Activated naive CD8-positive, alpha-beta T cell treated with anti-CD3 and anti-CD28 coated beads, Interleukin-2, amount 10 ng/mL, durations not matched to agents 7 days and 5 days (primary cell): ENCODE measurements around the gene TBRG4. TPM values are rescaled to one million over a fixed set of nuclear protein-coding genes. Genes with fewer than 3 reads are reported as not detected.

Experiments used
- ATAC-seq: fragments of 150-1000 bp; cut with Tn5 transposase; one replicate; pipeline ENCODE4 v1.10.0; 2021; ENCODE audit warnings: low read depth, moderate library complexity
- POLR2A ChIA-PET: fragments of 350-600 bp; sonication (Branson Sonifier 250); formaldehyde crosslinking; loops from one replicate; lab custom pipeline; 2021; ENCODE audit warnings: antibody characterized with exemption; lab: Charles Lee
- DNase-seq: peaks from one replicate; pipeline ENCODE4 v3.0.0; 2021
- H3K27ac Mint-ChIP-seq: one replicate; pipeline ENCODE4 v1.8.0; 2022; ENCODE audit warnings: mild to moderate bottlenecking, mixed read lengths
- H3K27me3 Mint-ChIP-seq: one replicate; pipeline ENCODE4 v1.8.0; 2022; ENCODE audit warnings: mild to moderate bottlenecking, moderate library complexity, mixed read lengths
- H3K36me3 Mint-ChIP-seq: one replicate; pipeline ENCODE4 v1.8.0; 2021; ENCODE audit warnings: mild to moderate bottlenecking, mixed read lengths
- H3K4me1 Mint-ChIP-seq: one replicate; pipeline ENCODE4 v1.8.0; 2021; ENCODE audit warnings: mixed read lengths
- H3K4me3 Mint-ChIP-seq: one replicate; pipeline ENCODE4 v1.8.0; 2022; ENCODE audit warnings: mild to moderate bottlenecking, moderate library complexity, mixed read lengths
- H3K9me3 Mint-ChIP-seq: one replicate; pipeline ENCODE4 v1.8.0; 2021; ENCODE audit warnings: mixed read lengths
- total RNA-seq, 2 experiments: library from RNA; stranded (reverse); gene quantifications; one replicate each; pipeline ENCODE4 v1.2.3, GENCODE V29; 2021

Gene TBRG4
- total RNA-seq, 2 experiments from 2014 or later = 123 to 127 TPM

DNA sequence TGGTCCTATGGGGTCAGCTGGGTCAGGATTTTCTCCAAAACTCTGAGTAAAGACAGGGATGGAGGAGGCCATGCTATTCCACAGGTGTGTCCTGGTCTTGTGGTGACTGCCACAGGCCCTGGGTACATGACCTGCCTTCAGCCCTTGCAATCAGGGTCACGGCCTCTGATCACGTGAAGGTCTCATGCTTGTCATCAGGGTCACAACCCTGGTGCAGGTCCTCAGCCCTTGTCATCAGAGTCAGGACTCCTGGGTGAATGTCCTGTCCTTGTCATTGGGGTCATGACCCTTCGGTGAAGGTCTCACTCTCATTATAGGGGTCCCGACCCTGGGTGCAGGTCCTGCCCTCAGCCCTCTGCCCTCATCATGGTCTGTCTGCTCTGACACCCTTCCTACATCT is 21.9 kb upstream of the TBRG4 start:
- H3K9me3 Mint-ChIP-seq = no peaks in the 10 kb centered on the region
- peaks cover 5% of the 10 kb centered on the region for H3K4me1 Mint-ChIP-seq
- no peak for ATAC-seq
- no peak overlapping the region for H3K27ac Mint-ChIP-seq
- DNase-seq = no peak
- POLR2A ChIA-PET = interaction anchor here (0.9 to 1.4 kb wide), 3 partner anchors 9 to 160 kb away, joined by 3 read pairs; partner anchors contain the start of gene TBRG4
- H3K27me3 Mint-ChIP-seq = peaks cover 7% of the 10 kb centered on the region
- H3K36me3 Mint-ChIP-seq = no peaks in the 10 kb centered on the region
- H3K4me3 Mint-ChIP-seq = no peak overlapping the region

DNA sequence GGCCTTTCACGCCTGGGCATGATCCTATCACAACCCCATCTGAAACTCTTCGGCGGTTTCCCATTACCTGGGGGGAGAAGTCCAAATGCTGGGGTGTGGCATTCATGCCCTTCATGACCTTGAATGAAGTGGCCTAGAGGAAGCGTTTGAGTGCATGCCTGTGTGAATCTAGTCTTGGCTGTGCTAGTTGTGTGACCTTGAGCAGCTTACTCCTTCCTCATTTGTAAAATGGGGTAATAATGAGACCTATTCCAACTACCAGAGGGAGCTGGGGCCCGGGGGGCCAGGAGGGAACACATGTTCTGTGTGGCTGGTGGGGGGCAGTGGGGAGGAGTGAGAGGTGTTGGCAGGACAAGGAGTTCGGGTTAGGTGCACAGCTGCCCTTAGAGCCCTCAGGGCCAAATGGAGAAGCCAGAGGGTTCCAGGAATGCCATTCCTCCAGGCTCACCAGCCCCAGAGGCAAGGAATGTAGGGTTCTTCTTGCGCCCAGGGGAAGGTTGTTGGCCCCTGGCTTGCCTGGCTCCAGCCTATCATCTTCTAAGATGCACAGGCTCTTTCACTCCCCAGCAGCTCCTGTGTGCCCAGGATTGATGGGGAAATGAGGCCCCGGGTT is 21.3 kb upstream of the TBRG4 start:
- POLR2A ChIA-PET = interaction anchor here (1.4 kb wide), 1 partner anchor 21 kb away, joined by 3 read pairs; the partner anchor contains the start of gene TBRG4
- H3K27ac Mint-ChIP-seq = no peak overlapping the region
- no peaks in the 10 kb centered on the region for H3K36me3 Mint-ChIP-seq

DNA sequence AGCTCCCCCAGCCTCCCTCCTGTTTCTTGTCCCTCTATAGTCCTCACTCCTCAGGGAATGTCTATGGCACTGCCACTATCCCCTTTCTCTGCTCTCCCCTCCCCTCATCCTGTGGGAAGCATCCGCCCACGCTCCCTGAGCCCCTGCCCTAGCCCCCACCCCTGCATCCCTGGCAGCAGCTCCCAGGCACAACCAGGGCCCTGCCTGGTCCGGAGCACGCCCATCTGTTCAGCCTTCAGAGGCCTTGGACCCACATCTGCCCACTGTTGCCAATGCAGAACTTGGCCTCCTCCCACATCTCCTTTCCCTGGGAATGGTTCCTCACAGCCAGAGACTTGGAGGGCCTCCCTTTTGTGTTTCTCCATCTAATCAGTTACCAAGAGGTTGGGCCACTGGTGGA is 20.4 kb upstream of the TBRG4 start:
- Mint-ChIP-seq H3K36me3 (no peaks in the 10 kb centered on the region), H3K9me3 (no peaks in the 10 kb centered on the region), H3K4me3 (no peak overlapping the region), H3K27me3 (no peaks in the 10 kb centered on the region), H3K27ac (peak overlapping the region; percentile 53), H3K4me1 (peaks cover 5% of the 10 kb centered on the region)
- ATAC-seq (no peak), DNase-seq (no peak)
- POLR2A ChIA-PET = interaction anchor here (1.4 kb wide), 1 partner anchor 20 kb away, joined by 3 read pairs; the partner anchor contains the start of gene TBRG4

More for the DNA sequence above, 21.3 kb upstream of the TBRG4 start:
- Mint-ChIP-seq H3K27me3 (peaks cover 2% of the 10 kb centered on the region), H3K9me3 (no peaks in the 10 kb centered on the region), H3K4me1 (peaks cover 5% of the 10 kb centered on the region), H3K4me3 (no peak overlapping the region)
- DNase-seq = no peak
- ATAC-seq = no peak

DNA sequence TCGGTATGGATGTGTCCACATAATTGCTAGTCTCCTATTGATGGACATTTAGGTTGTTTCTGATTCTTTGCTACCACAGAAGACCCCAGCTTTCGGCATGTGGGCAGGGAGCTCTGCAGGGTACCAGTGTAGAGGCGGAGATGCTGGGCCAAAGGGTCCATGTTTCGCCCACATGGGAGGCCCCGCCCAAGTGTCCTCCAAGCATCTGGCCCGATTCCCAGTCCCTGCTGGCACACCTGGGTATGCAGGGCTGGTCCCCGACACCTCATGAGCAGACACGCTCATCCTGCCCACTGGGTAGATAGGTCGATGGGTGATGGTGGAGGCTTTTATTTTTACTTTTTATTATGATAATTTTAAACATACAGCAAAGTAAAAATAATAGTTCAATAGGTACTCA is 19.4 kb upstream of the TBRG4 start:
- POLR2A ChIA-PET = interaction anchor here (1.1 kb wide), 1 partner anchor 20 kb away, joined by 3 read pairs; the partner anchor contains the start of gene TBRG4
- H3K9me3 Mint-ChIP-seq = no peaks in the 10 kb centered on the region
- no peak overlapping the region for H3K27ac Mint-ChIP-seq
- H3K4me1 Mint-ChIP-seq = peaks cover 3% of the 10 kb centered on the region
- no peaks in the 10 kb centered on the region for H3K36me3 Mint-ChIP-seq
- ATAC-seq (no peak), DNase-seq (no peak)
- no peak overlapping the region for H3K4me3 Mint-ChIP-seq
- H3K27me3 Mint-ChIP-seq = no peaks in the 10 kb centered on the region

- no peak for ATAC-seq
- no peak for DNase-seq
- no peaks in the 10 kb centered on the region for H3K36me3 Mint-ChIP-seq
- no peak overlapping the region for H3K4me3 Mint-ChIP-seq
- H3K9me3 Mint-ChIP-seq = no peaks in the 10 kb centered on the region
- H3K4me1 Mint-ChIP-seq = no peaks in the 10 kb centered on the region
- H3K27ac Mint-ChIP-seq = no peak overlapping the region
- POLR2A ChIA-PET = no interaction called here
- H3K27me3 Mint-ChIP-seq = no peaks in the 10 kb centered on the region
Observed at GRCh38 chr7:45129906-45130305, 18.4 kb upstream of the TBRG4 start.

DNA sequence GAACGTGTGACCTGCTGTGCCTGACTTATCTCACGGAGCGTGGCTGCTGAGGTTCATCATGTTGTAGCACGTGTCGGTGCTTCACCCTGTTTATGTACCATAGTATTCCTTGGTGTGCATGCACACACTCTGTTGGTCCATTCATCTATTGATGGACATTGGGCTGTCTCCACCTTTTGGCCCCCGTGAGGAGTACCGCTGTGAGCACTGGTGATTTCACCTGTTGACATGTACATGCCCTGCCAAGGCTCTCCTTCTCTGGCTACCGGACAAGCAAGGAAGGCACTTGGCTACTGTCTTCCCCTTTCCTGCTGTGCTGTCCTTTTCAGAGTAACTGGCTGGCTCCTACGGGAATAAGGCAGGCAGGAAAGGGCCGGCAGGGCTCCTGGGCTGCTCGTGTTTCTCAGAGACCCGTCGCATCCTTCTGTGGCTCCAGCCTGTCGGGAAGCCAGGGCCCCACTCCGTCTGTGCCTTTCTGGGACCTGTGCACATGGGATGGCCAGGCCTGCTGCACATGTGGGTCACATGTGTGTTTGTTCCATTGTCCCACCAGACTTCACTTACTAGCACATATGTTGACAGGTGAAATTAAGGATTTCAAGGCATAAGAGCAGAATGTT is 17.8 kb upstream of the TBRG4 start:
- no peak for DNase-seq
- no peaks in the 10 kb centered on the region for H3K36me3 Mint-ChIP-seq
- POLR2A ChIA-PET = no interaction called here
- no peaks in the 10 kb centered on the region for H3K27me3 Mint-ChIP-seq
- no peaks in the 10 kb centered on the region for H3K4me1 Mint-ChIP-seq
- H3K9me3 Mint-ChIP-seq = no peaks in the 10 kb centered on the region
- H3K4me3 Mint-ChIP-seq = no peak overlapping the region
- no peak for ATAC-seq
- H3K27ac Mint-ChIP-seq = no peak overlapping the region

- ATAC-seq (no peak), DNase-seq (no peak)
- Mint-ChIP-seq H3K27me3 (no peaks in the 10 kb centered on the region), H3K4me3 (no peak overlapping the region), H3K27ac (no peak overlapping the region), H3K4me1 (peaks cover 12% of the 10 kb centered on the region), H3K9me3 (no peaks in the 10 kb centered on the region), H3K36me3 (no peaks in the 10 kb centered on the region)
- POLR2A ChIA-PET = interaction anchor here (0.6 kb wide), 1 partner anchor 270 kb away, joined by 3 read pairs; no protein-coding TSS in a partner anchor
Observed at GRCh38 chr7:45126920-45127319, 15.4 kb upstream of the TBRG4 start.

GRCh38 chr7:45126201-45126600 is 14.7 kb upstream of the TBRG4 start:
- Mint-ChIP-seq H3K36me3 (no peaks in the 10 kb centered on the region), H3K4me3 (no peak overlapping the region), H3K27me3 (no peaks in the 10 kb centered on the region), H3K4me1 (peaks cover 12% of the 10 kb centered on the region), H3K9me3 (no peaks in the 10 kb centered on the region), H3K27ac (no peak overlapping the region)
- POLR2A ChIA-PET = no interaction called here
- no peak for ATAC-seq
- DNase-seq = no peak

- H3K36me3 Mint-ChIP-seq = no peaks in the 10 kb centered on the region
- POLR2A ChIA-PET = interaction anchor here (1.0 kb wide), 1 partner anchor 268 kb away, joined by 3 read pairs; no protein-coding TSS in a partner anchor
- ATAC-seq (no peak), DNase-seq (no peak)
- H3K27ac Mint-ChIP-seq = no peak overlapping the region
- no peaks in the 10 kb centered on the region for H3K9me3 Mint-ChIP-seq
- no peaks in the 10 kb centered on the region for H3K27me3 Mint-ChIP-seq
- no peak overlapping the region for H3K4me3 Mint-ChIP-seq
- H3K4me1 Mint-ChIP-seq = peaks cover 12% of the 10 kb centered on the region
Observed at GRCh38 chr7:45125193-45125904, 13.9 kb upstream of the TBRG4 start.

GRCh38 chr7:45123913-45124710 is 12.6 kb upstream of the TBRG4 start:
- Mint-ChIP-seq H3K36me3 (no peaks in the 10 kb centered on the region), H3K27ac (peak overlapping the region; percentile 91), H3K27me3 (no peaks in the 10 kb centered on the region), H3K4me3 (no peak overlapping the region), H3K9me3 (no peaks in the 10 kb centered on the region), H3K4me1 (peaks cover 12% of the 10 kb centered on the region)
- DNase-seq (no peak), ATAC-seq (no peak)
- POLR2A ChIA-PET = interaction anchor here (0.8 to 5.6 kb wide), 3 partner anchors 10 to 13 kb away, joined by 3 to 37 read pairs (median 3); partner anchors contain the start of gene TBRG4

- Mint-ChIP-seq H3K27me3 (no peaks in the 10 kb centered on the region), H3K27ac (peak overlapping the region; percentile 91), H3K9me3 (no peaks in the 10 kb centered on the region), H3K4me3 (peak overlapping the region; percentile 39), H3K36me3 (no peaks in the 10 kb centered on the region), H3K4me1 (peaks cover 17% of the 10 kb centered on the region)
- POLR2A ChIA-PET = interaction anchor here (0.9 to 5.6 kb wide), 3 partner anchors 12 to 275 kb away, joined by 3 to 37 read pairs (median 4); partner anchors contain the start of genes H2AZ2 and TBRG4
- ATAC-seq (peak; percentile 67), DNase-seq (no peak)
Observed at GRCh38 chr7:45122975-45123860, 11.7 kb upstream of the TBRG4 start.

DNA sequence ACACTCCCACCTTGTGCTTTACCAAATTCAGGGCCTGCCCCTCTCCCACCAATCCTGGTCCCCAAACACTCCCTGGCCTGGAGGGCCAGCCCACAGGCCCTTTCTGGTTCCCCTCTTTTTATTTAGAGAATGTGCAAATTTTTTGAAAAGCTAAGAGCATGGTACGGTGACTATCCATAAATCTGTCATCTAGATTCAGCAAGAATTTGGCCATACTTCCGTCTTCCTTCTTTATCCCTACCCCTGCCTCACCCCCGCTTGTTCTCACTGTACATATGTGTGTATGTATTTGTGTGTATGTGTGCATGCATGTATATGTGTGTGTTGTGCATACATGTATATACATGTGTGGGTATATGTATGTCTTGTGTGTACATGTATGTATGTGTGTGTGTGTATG is 8.1 kb upstream of the TBRG4 start:
- Mint-ChIP-seq H3K4me1 (peaks cover 19% of the 10 kb centered on the region), H3K27me3 (peaks cover 9% of the 10 kb centered on the region), H3K36me3 (no peaks in the 10 kb centered on the region), H3K4me3 (no peak overlapping the region), H3K9me3 (no peaks in the 10 kb centered on the region), H3K27ac (no peak overlapping the region)
- POLR2A ChIA-PET = interaction anchor here (5.6 kb wide), 1 partner anchor 9 kb away, joined by 37 read pairs; the partner anchor contains the start of gene TBRG4
- DNase-seq = no peak
- ATAC-seq = no peak
